HG03565 (cell line): ENCODE measurements around the gene MGAT4B.

Source experiments
- ATAC-seq: cut with Tn5 transposase; IDR thresholded peaks from one replicate; pipeline ENCODE4 v1.9.1; 2021; ENCODE audit warnings: mild to moderate bottlenecking, moderate library complexity; ENCODE audit not compliant: unreplicated experiment

Gene MGAT4B

GRCh38 chr5:179812997-179813607, 6.4 kb upstream of the MGAT4B start:
- no peak for ATAC-seq

GRCh38 chr5:179812135-179812825, 5.6 kb upstream of the MGAT4B start:
- no peak for ATAC-seq

GRCh38 chr5:179805529-179806249, 977 bp downstream of the MGAT4B start:
- no peak for ATAC-seq

- no peak for ATAC-seq
Observed at GRCh38 chr5:179805070-179805528, 1.6 kb downstream of the MGAT4B start.

GRCh38 chr5:179804555-179804947, 2.1 kb downstream of the MGAT4B start:
- no peak for ATAC-seq

- ATAC-seq, result no peak
Observed at GRCh38 chr5:179803651-179804554, 2.8 kb downstream of the MGAT4B start.

GRCh38 chr5:179802950-179803562, 3.6 kb downstream of the MGAT4B start:
- no peak for ATAC-seq

- no peak for ATAC-seq
Observed at GRCh38 chr5:179802207-179802883, 4.3 kb downstream of the MGAT4B start.

GRCh38 chr5:179801304-179802206, 5.1 kb downstream of the MGAT4B start:
- no peak for ATAC-seq

GRCh38 chr5:179800696-179801201, 5.9 kb downstream of the MGAT4B start:
- no peak for ATAC-seq

- ATAC-seq, result no peak
Observed at GRCh38 chr5:179800071-179800695, 6.5 kb downstream of the MGAT4B start.

- ATAC-seq, result no peak
Observed at GRCh38 chr5:179799644-179799973, 7.1 kb downstream of the MGAT4B start.

- ATAC-seq, result no peak
Observed at GRCh38 chr5:179798771-179799643, 7.7 kb downstream of the MGAT4B start.

GRCh38 chr5:179798144-179798770, 8.4 kb downstream of the MGAT4B start:
- ATAC-seq, result no peak

- no peak for ATAC-seq
Observed at GRCh38 chr5:179797741-179798140, 8.9 kb downstream of the MGAT4B start.

- no peak for ATAC-seq
Observed at GRCh38 chr5:179796877-179797608, 9.6 kb downstream of the MGAT4B start.
